Ovary (tissue), 9 donors: ENCODE measurements around the gene DNASE1. TPM values are rescaled to one million over a fixed set of nuclear protein-coding genes. Genes with fewer than 3 reads are reported as not detected.
"Not testable (repeated sequence)": the region's sequence is repeated elsewhere in the genome, so short reads cannot be mapped to it uniquely, and the experiment has no call there.

Experiments
- DNase-seq, 5 donors: peaks; one replicate each; pipeline ENCODE4 v3.0.0-alpha.2; 2019 to 2020
- H3K27ac ChIP-seq, 2 donors: fragments of 200-600 bp; one replicate each; pipeline versions ENCODE4 v1.5.1 to v1.8.0; 2019 to 2022
- H3K27me3 ChIP-seq: fragments of 200-600 bp; one replicate; pipeline ENCODE4 v1.8.0; 2022
- H3K36me3 ChIP-seq: fragments of 200-600 bp; sonication (generic); one replicate; pipeline ENCODE4 v1.5.1; 2019
- H3K4me1 ChIP-seq: one replicate; pipeline ENCODE4 v1.8.1; 2013; ENCODE audit warnings: mild to moderate bottlenecking, moderate library complexity; ENCODE audit not compliant: insufficient read depth
- H3K4me3 ChIP-seq: fragments of 200-600 bp; sonication (generic); one replicate; pipeline ENCODE4 v1.5.1; 2017
- H3K9me3 ChIP-seq, 2 donors: fragments of 200-600 bp in 1 of 2; sonication (generic) in 1 of 2; one replicate each; pipeline versions ENCODE4 v1.5.1 to v1.8.1; 2013 to 2019; ENCODE audit warnings: mild to moderate bottlenecking in 1 of 2, moderate library complexity in 1 of 2
- CTCF ChIP-seq, 3 donors: fragments of 450-650 bp in 2 of 3; fragments of 200-600 bp in 1 of 3; IDR thresholded peaks; one replicate each; pipeline versions ENCODE4 v1.5.1 to v1.8.0; 2016 to 2022; ENCODE audit warnings: antibody characterized with exemption in 3 of 3, mild to moderate bottlenecking in 1 of 3
- EP300 ChIP-seq: sonication (generic); formaldehyde crosslinking; IDR thresholded peaks from one replicate; pipeline ENCODE4 v1.6.1; 2017; ENCODE audit warnings: antibody characterized with exemption
- POLR2A ChIP-seq: fragments of 450-650 bp; IDR thresholded peaks from one replicate; pipeline ENCODE4 v1.6.1; 2017; ENCODE audit warnings: antibody characterized with exemption, mild to moderate bottlenecking, moderate library complexity
- WGBS, 3 donors: extraction: QIAGEN DNeasy Blood & Tissue Kit in 1 of 3; methylation state at CpG; one replicate each; pipeline versions ENCODE4 v1.1.5 to v1.1.7; 2013 to 2017; 5-methylcytosine and 5-hydroxymethylcytosine counted together
- intact Hi-C, 4 donors: fragments of 100-400 bp; cut with DNase I; formaldehyde crosslinking; loops; one replicate each; pipeline versions ENCODE4 v1.11.0 to v1.15.1; 2022 to 2023
- polyA plus RNA-seq, 2 donors: library from polyadenylated mRNA; stranded (reverse); fragments of 200-250 nt in 1 of 2; fragments of 350-450 nt in 1 of 2; fragmentation: Illumina TruSeq in 1 of 2; extraction: RNeasy Lipid Tissue Mini Kit (QIAGEN cat#74804) in 1 of 2; gene quantifications; one replicate each; pipeline ENCODE4 v1.2.3, GENCODE V29; 2013 to 2014
- total RNA-seq, 7 donors: library from RNA; depleted of rRNA in 2 of 7; stranded (reverse); fragments of >200 nt in 2 of 7; fragmentation: NEBNext Ultra II Directional in 3 of 7; extraction: Animal tissue kit (Norgen Biotek cat#: 25700) in 3 of 7; gene quantifications; one replicate each; pipeline versions ENCODE4 v1.1.0 to v1.2.4, GENCODE V29; 2016 to 2023
- donor health status: DM: no; HTN: no; CAD: no; lungs with moderate emphysema.
- donor health status: DM: no; HTN: no; CAD: no.
- donor health status: Bipolar disorder and iron deficiency.
- donor health status: DM: yes; HTN: yes; CAD: no.
- donor health status: DM: no; HTN: no; CAD: no.
- donor health status: DM: yes; HTN: yes; CAD: no.

Gene DNASE1
- total and polyA plus RNA-seq, 9 donors = 5.8 to 17.0 (median 12.2) TPM

- H3K27ac ChIP-seq = no peak overlapping the region
- DNase-seq = no peak
- intact Hi-C loops = no loop called here
- no peaks in the 10 kb centered on the region for H3K36me3 ChIP-seq
- H3K27me3 ChIP-seq = no peaks in the 10 kb centered on the region
- peaks cover 2% of the 10 kb centered on the region for H3K4me1 ChIP-seq
- no peak for TF ChIP-seq POLR2A
- TF ChIP-seq CTCF (IDR thresholded peaks at IDR 0.05) = no peak
- TF ChIP-seq EP300 = no peak
- no peaks in the 10 kb centered on the region for H3K9me3 ChIP-seq
- no peak overlapping the region for H3K4me3 ChIP-seq
- 69 to 81% (median 76%) methylated on average over 5 of the region's 5 CpGs for WGBS, 3 donors
Observed at GRCh38 chr16:3608069-3608468, 46.4 kb upstream of the DNASE1 start.

GRCh38 chr16:3608976-3609375 is 45.5 kb upstream of the DNASE1 start:
- 92 to 94% (median 92%) methylated on average over 13 of the region's 13 CpGs for WGBS, 3 donors
- intact Hi-C loops, H3K9me3 ChIP-seq: not testable (repeated sequence)

GRCh38 chr16:3609895-3610697 is 44.4 kb upstream of the DNASE1 start:
- no peaks in the 10 kb centered on the region for H3K27me3 ChIP-seq
- H3K27ac ChIP-seq = no peak overlapping the region
- H3K4me3 ChIP-seq = peak overlapping the region; percentile 73
- H3K36me3 ChIP-seq = no peaks in the 10 kb centered on the region
- no peak for TF ChIP-seq EP300
- no peak for TF ChIP-seq POLR2A
- TF ChIP-seq CTCF (IDR thresholded peaks at IDR 0.05) = no peak
- no peaks in the 10 kb centered on the region for H3K9me3 ChIP-seq
- intact Hi-C loops = no loop called here
- WGBS, 3 donors = 62 to 73% (median 65%) methylated on average over 14 of the region's 14 CpGs
- peaks cover 2% of the 10 kb centered on the region for H3K4me1 ChIP-seq
- DNase-seq = peak in 1 of 5 donors; percentile 7

More at GRCh38 chr16:3608976-3609375, 45.5 kb upstream of the DNASE1 start:
- peak in 1 of 5 donors; percentile 6 for DNase-seq
- not testable (repeated sequence) for H3K4me1 ChIP-seq, H3K27me3 ChIP-seq, H3K27ac ChIP-seq, H3K36me3 ChIP-seq, H3K4me3 ChIP-seq

GRCh38 chr16:3610698-3611145 is 43.8 kb upstream of the DNASE1 start:
- H3K4me3 ChIP-seq = peak overlapping the region; percentile 73
- TF ChIP-seq EP300 (no peak), POLR2A (no peak), CTCF (IDR thresholded peaks at IDR 0.05) (no peak)
- peaks cover 2% of the 10 kb centered on the region for H3K4me1 ChIP-seq
- no peaks in the 10 kb centered on the region for H3K36me3 ChIP-seq
- DNase-seq = no peak
- no peak overlapping the region for H3K27ac ChIP-seq
- 2 to 3% (median 2%) methylated on average over 10 of the region's 10 CpGs for WGBS, 3 donors
- H3K27me3 ChIP-seq = no peaks in the 10 kb centered on the region
- H3K9me3 ChIP-seq = no peaks in the 10 kb centered on the region
- intact Hi-C loops = no loop called here
